G401 (cell line): ENCODE results near the gene DOCK7. TPM values are rescaled to one million over a fixed set of nuclear protein-coding genes. Genes with fewer than 3 reads are reported as not detected.

ENCODE experiments used
- total RNA-seq: library from RNA; depleted of rRNA; stranded (reverse); fragments of >200 nt; shearing (Covaris generic); gene quantifications from 2 replicates; pipeline ENCODE4 v1.2.3, GENCODE V29; 2014; rRNA removed

The DOCK7 gene
- total RNA-seq, 1 experiment from 2014 or later, result 24.7 TPM

Other genes with a start within 250 kb of the DOCK7 start
- not detected in 2 replicates for gene ANGPTL3, start 90.9 kb downstream of the DOCK7 start, total RNA-seq
- 2.0 and 2.2 TPM in 2 replicates for gene ATG4C, start 95.7 kb upstream of the DOCK7 start, total RNA-seq